SIG-M5 (cell line): ENCODE measurements around the gene CRNN.

Source experiments
- DNase-seq: peaks from one replicate; lab custom pipeline; 2025; lab: John Stamatoyannopoulos, UW

Gene CRNN

GRCh38 chr1:152413909-152414308, at the start of gene CRNN:
Gene CRNN (minus strand): TSS chr1:152414263. CDS start chr1:152412233, 2,030 bp downstream.
- DNase-seq, result no peak

- DNase-seq, result no peak
Measured at GRCh38 chr1:152462636-152463035, 48.6 kb upstream of the CRNN start.

- peak; percentile 38 for DNase-seq
Measured at GRCh38 chr1:152461544-152461943, 47.5 kb upstream of the CRNN start.

GRCh38 chr1:152460529-152460899, 46.5 kb upstream of the CRNN start:
- no peak for DNase-seq

GRCh38 chr1:152459596-152460528, 45.8 kb upstream of the CRNN start:
- no peak for DNase-seq

- DNase-seq, result peak; percentile 29
Measured at GRCh38 chr1:152458384-152459185, 44.5 kb upstream of the CRNN start.

GRCh38 chr1:152457561-152457960, 43.5 kb upstream of the CRNN start:
- DNase-seq, result no peak

- DNase-seq, result no peak
Measured at GRCh38 chr1:152457071-152457470, 43.0 kb upstream of the CRNN start.

- no peak for DNase-seq
Measured at GRCh38 chr1:152451254-152451653, 37.2 kb upstream of the CRNN start.

- DNase-seq, result no peak
Measured at GRCh38 chr1:152449661-152450060, 35.6 kb upstream of the CRNN start.

- DNase-seq, result no peak
Measured at GRCh38 chr1:152448496-152448895, 34.4 kb upstream of the CRNN start.

- no peak for DNase-seq
Measured at GRCh38 chr1:152448095-152448494, 34.0 kb upstream of the CRNN start.

GRCh38 chr1:152447484-152447883, 33.4 kb upstream of the CRNN start:
- no peak for DNase-seq

- no peak for DNase-seq
Measured at GRCh38 chr1:152444045-152444444, 30.0 kb upstream of the CRNN start.

GRCh38 chr1:152442765-152443164, 28.7 kb upstream of the CRNN start:
- DNase-seq, result no peak

GRCh38 chr1:152442301-152442700, 28.2 kb upstream of the CRNN start:
- DNase-seq, result no peak

GRCh38 chr1:152441756-152442155, 27.7 kb upstream of the CRNN start:
- DNase-seq, result no peak

GRCh38 chr1:152440635-152441471, 26.8 kb upstream of the CRNN start:
- DNase-seq, result peak; percentile 31

- no peak for DNase-seq
Measured at GRCh38 chr1:152436593-152437496, 22.8 kb upstream of the CRNN start.

GRCh38 chr1:152427458-152427857, 13.4 kb upstream of the CRNN start:
- no peak for DNase-seq

- DNase-seq, result no peak
Measured at GRCh38 chr1:152426731-152427130, 12.7 kb upstream of the CRNN start.
